ENCODE data around the gene MRPL32. TPM values are rescaled to one million over a fixed set of nuclear protein-coding genes. Genes with fewer than 3 reads are reported as not detected.

MRPL32 gene
- total RNA-seq, 1 experiment from 2014 or later: 47.5 TPM

GRCh38 chr7:42940985-42941847, 9.0 kb downstream of the MRPL32 start:
- Histone ChIP-seq H3K9me3 (ENCODE audit: control insufficient read depth in 1 of 2, insufficient read depth in 1 of 2, low read depth in 1 of 2, low read length in 2 of 2) (no peaks in the 10 kb centered on the region), H3K4me2 (ENCODE audit: low read length) (no peak overlapping the region), H3K4me3 (replicated peaks in 1 of 2; ENCODE audit: low read depth in 1 of 2, low read length in 2 of 2) (no peak overlapping the region), H4K20me1 (ENCODE audit: insufficient read depth) (no peaks in the 10 kb centered on the region), H3K79me2 (ENCODE audit: insufficient read depth, low read length) (peaks cover 2% of the 10 kb centered on the region; the same call in 1 of the 2 replicates), H3K36me3 (ENCODE audit: control insufficient read depth in 1 of 2, insufficient read depth in 2 of 2, low read length in 2 of 2) (peaks cover 13 to 23% of the 10 kb centered on the region in 2 experiments), H2AFZ (ENCODE audit: low read depth, low read length, poor library complexity, severe bottlenecking) (no peak overlapping the region), H3K27me3 (ENCODE audit: insufficient read depth, low read length) (no peaks in the 10 kb centered on the region), H3K4me1 (ENCODE audit: control insufficient read depth in 1 of 2, insufficient read depth in 2 of 2, low read length in 2 of 2) (no peaks in the 10 kb centered on the region), H3K9ac (ENCODE audit: low read length) (no peak overlapping the region), H3K27ac (ENCODE audit: low read depth, low read length) (no peak overlapping the region), H3K9me2 (ENCODE audit: insufficient read depth) (no peaks in the 10 kb centered on the region)
- CTCF ChIA-PET: interaction anchor here (0.6 to 1.0 kb wide), 11 partner anchors 9 to 498 kb away, joined by 3 to 15 read pairs (median 3); partner anchors contain the start of genes MRPL32 and PSMA2
- DNase-seq (ENCODE audit: low read depth, low spot score) (peak; percentile 51), ATAC-seq (peak; percentile 83)
- POLR2A ChIA-PET: interaction anchor here (0.7 kb wide), 1 partner anchor 320 kb away, joined by 3 read pairs; no protein-coding TSS in a partner anchor
- RAD21 ChIA-PET (ENCODE audit: low non-redundant PET in 1 of 2, low total read pairs in 2 of 2, uncharacterized antibody in 2 of 2, unreplicated experiment in 2 of 2): interaction anchor here (0.6 to 0.9 kb wide), 3 partner anchors 135 to 470 kb away, joined by 3 read pairs; no protein-coding TSS in a partner anchor
- intact Hi-C loops (cut with micrococcal nuclease): loop anchor here (1.0 to 5.0 kb wide), 8 partner anchors 167 to 898 kb away; partner anchors contain the start of gene STK17A
- no TSS peak for BruUV-seq (replicated peaks)
- TF ChIP-seq SIN3A (IDR thresholded peaks at IDR 0.05; ENCODE audit: low read depth) (no peak), EZH2phosphoT487 (IDR thresholded peaks at IDR 0.05; ENCODE audit: borderline replicate concordance) (no peak), JUND (IDR thresholded peaks at IDR 0.05) (no peak), RAD21 (IDR thresholded peaks at IDR 0.05; ENCODE audit: low read depth) (peak; percentile 90), ZFX (IDR thresholded peaks at IDR 0.05) (no peak), POLR2A (IDR thresholded peaks at IDR 0.05; ENCODE audit: borderline replicate concordance, extremely low read depth, insufficient read depth, insufficient read length) (no peak), CBX3 (IDR thresholded peaks at IDR 0.05; ENCODE audit: low read depth) (0 out of 2 replicates have a peak, but pooled peaks have one; percentile 45), SRF (IDR thresholded peaks at IDR 0.05; ENCODE audit: low read depth) (no peak), YY1 (IDR thresholded peaks at IDR 0.05; ENCODE audit: extremely low read depth, insufficient replicate concordance, low read depth, low read length) (peak; percentile 8), CTCF (IDR thresholded peaks at IDR 0.05 in 2 of 3, conservative IDR thresholded peaks at IDR 0.05 in 1 of 3; ENCODE audit: borderline replicate concordance in 1 of 3, insufficient read depth in 1 of 3, low read depth in 2 of 3, low read length in 2 of 3) (peak; percentile 81 to 94 (median 92))
- TF ChIP-seq, protein P1, sequence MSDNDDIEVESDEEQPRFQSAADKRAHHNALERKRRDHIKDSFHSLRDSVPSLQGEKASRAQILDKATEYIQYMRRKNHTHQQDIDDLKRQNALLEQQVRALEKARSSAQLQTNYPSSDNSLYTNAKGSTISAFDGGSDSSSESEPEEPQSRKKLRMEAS (IDR thresholded peaks at IDR 0.05): no peak

Measured in HCT116 (cell line).